ENCODE data around the gene PRKG2.
A peak's percentile ranks its signal among the peaks of the same experiment; 100 is the strongest.
"Not testable (repeated sequence)": the region's sequence is repeated elsewhere in the genome, so short reads cannot be mapped to it uniquely, and the experiment has no call there.

Gene PRKG2, protein sequence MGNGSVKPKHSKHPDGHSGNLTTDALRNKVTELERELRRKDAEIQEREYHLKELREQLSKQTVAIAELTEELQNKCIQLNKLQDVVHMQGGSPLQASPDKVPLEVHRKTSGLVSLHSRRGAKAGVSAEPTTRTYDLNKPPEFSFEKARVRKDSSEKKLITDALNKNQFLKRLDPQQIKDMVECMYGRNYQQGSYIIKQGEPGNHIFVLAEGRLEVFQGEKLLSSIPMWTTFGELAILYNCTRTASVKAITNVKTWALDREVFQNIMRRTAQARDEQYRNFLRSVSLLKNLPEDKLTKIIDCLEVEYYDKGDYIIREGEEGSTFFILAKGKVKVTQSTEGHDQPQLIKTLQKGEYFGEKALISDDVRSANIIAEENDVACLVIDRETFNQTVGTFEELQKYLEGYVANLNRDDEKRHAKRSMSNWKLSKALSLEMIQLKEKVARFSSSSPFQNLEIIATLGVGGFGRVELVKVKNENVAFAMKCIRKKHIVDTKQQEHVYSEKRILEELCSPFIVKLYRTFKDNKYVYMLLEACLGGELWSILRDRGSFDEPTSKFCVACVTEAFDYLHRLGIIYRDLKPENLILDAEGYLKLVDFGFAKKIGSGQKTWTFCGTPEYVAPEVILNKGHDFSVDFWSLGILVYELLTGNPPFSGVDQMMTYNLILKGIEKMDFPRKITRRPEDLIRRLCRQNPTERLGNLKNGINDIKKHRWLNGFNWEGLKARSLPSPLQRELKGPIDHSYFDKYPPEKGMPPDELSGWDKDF

DNA sequence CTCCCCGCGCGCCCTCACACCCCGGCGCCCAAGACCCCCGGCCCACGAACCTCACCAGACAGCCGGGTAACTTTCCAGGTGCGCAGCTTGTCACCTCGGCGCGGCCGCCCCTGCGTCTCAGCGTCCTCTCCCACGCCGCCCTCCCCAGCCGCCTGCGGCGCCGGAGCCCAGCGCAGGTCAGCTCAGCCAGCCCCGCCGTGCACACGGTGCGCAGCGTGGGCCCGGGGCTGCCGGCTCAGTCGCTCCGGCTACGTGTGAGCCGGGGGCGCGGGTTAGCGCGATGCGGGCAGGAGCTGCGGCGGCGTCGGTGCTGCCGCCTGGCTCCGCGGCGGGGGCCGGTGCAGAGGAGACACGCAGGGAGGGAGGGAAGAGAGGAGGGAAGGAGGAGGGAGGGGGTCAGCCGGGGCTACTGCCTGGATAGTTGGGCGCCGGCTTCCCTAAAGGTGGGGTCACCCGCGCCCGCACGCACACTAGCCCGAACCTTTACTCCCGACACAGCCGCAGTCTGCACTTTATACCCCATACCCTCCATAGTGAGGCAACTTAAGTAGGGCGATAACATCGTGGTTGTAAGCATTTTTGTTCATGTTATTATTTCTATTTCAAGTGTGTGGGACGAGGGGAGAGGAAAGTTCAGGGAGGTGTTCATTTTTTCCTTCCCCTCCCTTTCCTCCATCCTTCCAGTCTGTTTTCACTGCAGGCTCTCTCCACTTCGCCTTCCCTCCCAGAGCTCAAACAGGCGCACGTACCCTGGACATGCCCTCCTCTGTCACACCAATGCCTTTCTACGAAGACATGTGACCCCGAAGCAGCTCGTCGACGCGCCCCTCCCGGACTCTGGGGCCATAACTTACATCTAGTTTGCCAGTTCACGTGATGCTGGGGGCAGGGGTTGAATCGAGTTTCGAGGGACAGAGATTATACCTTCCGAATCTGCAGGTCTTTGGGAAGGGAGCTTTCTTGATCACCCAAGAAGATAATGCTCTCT, at the start of gene PRKG2:
PRKG2 (minus strand) TSS at position 342 of the 988 bp plus-strand sequence. CDS start 10,175 bp downstream, outside the sequence.
- DNase-seq (ENCODE audit: low spot score) = peak; percentile 54

DNA sequence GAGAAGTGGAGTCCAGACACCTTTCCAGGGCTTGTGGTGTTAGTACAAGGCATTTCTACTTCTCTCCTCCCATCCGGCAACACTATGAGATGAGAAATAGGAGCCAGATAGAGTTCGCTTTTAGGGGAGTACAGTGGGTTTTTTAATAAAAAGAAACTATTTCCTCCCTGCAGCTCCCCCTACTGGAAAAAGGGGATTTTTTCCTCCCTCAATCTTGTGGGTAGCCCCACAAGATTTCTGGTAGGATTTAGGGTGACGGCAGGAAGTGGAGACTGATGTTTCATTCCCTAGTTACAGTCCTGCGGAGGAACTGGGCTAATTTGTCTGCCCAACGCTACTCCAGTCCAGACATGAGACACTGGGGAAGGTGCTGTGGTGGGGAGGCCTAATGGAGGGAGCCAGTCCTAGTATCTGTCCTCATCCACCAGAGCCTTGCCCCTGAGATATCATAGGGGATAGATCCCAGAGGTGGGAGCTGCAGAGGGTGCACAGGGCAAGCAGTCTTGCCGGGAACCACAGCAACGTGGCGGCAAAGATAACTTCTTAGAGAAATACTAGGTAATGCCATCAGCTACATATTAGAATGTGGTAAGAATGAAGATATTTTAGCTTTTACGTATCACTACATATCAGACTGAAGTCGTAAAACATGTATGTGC, 45.5 kb upstream of the PRKG2 start:
- peak; percentile 12 for DNase-seq (ENCODE audit: low spot score)

DNA sequence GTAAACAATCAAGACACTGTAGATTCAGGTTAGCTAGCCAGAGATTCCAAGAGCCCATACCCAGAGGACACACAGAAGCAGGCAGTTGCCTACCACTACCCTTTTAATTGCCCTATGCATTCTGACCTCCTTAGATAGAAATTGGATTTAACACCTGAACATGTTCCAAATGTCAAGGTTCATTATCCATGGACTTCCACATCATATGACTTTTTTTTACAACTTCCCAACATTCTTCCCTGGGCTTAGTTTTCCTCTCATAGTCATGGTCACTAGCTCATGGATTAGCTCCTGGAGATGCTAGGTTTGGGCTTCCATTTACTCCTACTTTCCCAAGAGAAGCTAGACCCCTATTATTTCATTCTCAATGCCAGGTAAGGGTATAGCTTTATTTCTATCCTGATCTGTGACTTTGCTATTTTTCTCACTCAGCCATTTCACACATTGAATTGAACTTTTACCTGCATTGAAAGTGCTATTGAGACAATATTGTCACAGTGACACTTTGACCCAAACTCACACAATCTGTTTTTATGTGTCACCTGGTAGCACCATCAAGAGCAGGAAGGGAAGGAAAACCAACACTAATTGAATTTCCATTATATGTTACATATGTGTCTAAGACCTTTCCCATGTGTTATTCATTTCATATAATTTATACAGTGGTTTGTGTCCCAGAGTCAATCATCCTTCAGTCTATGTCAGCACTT, 44.0 kb upstream of the PRKG2 start:
- no peak for DNase-seq (ENCODE audit: low spot score)

DNA sequence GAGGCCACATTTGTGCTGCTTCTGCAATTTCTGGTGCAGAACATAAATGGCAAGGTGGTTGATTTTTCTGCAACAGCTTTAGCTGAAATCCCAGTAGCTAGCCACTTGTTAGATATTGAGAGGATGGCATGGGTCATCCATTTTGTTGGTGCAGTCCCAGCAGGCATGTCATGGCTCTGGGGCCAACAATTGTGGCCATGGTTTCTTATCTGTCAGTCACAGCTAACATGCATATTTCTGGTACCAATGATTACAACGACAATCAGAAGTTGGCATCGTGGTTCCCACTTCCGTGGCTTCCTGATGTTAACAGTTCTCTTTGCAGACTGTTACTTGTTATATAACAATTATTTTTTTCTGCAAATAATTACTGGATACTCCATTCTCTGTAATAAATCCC, 42.8 kb upstream of the PRKG2 start:
- no peak for DNase-seq (ENCODE audit: low spot score)

DNA sequence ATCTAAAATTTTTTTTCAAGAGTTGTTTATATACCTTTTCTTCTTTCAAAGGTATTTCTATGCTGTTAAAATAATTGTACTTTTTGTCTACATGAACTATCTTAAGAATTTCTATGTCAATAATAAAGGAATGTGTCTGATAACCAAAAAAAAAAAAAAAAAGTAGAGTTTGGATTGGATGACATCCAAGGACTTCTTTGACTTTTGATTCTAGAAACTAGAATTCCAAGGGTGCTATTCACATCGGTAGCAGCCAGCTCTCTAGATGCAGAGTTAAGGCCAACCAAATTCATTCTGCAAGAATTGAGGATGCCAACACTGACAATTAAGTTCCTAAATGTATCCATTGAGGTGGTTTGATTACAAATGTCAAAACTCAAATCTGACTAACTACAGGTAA, 42.0 kb upstream of the PRKG2 start:
- peak; percentile 27 for DNase-seq (ENCODE audit: low spot score)

DNA sequence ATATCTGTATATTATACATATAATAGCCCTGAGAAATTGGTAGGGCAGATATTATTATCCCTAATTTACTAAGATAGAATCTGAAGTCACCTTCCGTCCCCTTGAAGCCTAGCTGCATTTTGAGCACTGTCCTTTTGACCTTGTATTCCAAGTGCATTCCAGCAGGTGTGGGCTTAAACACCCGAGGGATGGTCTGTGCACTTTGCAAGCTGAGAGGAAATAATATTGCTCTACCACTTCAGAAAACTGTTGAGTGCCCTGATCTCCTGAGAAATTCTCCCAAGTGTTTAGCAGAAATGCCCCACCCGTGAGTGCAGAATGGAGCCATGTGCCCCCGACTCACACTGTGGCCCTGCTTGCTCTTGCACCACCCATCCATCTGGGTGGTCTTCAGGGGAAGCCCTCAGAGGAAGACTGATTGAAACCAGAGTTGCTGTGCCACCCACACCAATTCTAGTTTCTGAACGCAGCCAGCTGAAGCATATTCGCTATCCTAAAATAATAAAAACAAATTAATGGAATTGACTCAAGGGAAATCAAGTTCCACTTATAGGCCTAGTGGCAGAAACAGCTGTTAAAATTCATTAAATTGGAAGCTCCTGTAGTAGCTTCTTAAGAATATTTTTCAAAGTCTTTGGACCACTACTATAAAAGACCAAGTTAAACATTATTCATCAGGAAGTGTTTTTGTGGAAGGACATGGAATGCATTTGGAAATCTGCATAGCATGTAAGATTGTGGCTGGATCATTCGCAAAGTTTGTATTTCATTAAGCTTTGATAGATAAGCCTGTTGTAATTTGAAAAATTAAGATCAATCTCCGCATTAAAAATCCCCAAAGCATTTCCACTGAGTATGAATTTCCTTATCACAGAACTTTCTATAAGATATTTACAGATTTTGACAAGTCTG, 41.3 kb upstream of the PRKG2 start:
- DNase-seq (ENCODE audit: low spot score) = no peak

DNA sequence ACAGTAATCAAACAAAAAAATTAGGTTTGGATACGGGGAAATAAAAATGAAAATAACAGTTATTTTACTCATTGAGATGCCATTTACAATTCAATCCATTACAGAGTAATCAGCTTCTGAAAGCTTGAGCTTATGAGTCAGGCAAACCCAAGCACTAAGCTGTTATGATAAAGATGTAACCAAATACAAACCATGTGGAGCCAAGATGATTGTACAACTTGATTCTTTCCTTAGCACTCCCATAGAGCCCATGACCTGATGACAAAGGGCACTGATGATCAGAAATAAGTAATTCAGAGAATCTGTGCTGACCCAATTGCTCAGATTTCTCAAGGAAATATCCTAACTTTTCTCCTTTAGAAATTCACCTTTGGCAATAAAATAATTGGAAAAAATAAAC, 40.5 kb upstream of the PRKG2 start:
- peak; percentile 67 for DNase-seq (ENCODE audit: low spot score)

DNA sequence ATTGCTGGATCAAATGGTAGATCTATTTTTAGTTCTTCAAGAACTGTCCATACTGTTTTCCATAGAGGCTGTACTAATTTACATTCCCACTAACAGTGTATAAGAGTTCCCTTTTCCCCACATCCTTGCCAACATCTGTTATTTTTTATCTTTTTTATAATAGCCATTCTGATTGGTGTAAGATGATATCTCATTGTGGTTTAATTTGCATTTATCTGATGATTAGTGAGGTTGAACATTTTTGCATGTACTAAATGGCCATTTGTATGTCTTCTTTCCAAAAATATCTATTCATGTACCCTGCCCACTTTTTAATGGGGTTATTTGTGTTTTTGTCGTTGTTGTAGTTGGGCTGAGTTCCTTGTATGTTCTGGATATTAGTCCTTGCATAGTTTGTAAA, 35.4 kb upstream of the PRKG2 start:
- DNase-seq (ENCODE audit: low spot score) = no peak

DNA sequence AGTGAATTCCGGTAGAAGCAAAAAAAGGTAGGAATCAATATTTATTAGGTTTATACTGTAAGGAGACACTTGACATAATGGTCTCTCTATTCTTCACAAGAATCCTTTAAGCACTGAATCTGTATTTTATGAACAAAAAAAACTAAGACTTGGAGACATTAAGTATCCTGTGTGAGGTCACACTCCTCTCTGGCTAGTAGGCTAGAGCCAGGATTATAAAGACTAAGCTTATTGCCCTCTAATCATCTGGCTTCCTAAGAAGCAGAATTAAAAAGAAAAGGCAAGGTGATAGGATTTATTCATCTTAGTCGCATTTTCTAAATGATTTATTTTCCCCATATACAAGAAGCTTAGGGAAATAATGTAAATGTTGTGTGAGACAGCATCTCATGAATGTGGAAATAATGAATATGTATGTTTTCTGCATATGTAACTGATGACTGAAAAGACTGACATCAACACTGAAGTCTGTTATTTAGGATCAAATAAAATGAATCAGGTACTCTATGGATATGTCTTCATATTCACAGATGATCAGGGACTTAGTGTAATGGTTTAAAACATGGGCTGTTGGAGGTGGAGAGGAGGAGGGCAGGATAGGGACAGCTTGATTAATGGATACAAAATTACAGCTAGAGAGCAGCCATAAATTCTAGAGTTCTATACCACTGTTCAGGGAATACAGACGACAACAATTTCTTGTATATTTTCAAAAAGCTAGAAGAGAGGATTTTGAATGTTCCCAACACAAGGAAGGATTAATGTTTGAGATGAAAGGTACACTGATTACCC, 30.4 kb upstream of the PRKG2 start:
- DNase-seq (ENCODE audit: low spot score) = no peak

DNA sequence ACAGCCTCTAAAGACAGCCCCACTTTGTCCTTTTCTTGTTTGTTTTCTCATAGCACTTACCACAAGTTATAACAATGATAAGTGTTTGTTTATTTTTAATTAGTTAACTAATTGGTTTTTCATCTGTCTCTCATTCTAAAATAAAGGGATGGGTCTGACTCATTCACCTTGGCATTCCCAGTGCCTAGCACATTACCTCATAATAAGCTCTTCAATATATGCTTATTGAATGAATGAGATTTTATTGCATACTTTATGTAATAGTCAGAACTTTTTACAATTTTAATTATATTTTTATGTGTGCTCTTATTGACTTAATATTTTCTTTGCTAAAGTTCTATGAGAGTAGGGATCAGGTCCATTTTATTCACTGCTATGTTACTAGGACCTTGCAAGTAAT, 22.8 kb upstream of the PRKG2 start:
- DNase-seq (ENCODE audit: low spot score) = no peak

DNA sequence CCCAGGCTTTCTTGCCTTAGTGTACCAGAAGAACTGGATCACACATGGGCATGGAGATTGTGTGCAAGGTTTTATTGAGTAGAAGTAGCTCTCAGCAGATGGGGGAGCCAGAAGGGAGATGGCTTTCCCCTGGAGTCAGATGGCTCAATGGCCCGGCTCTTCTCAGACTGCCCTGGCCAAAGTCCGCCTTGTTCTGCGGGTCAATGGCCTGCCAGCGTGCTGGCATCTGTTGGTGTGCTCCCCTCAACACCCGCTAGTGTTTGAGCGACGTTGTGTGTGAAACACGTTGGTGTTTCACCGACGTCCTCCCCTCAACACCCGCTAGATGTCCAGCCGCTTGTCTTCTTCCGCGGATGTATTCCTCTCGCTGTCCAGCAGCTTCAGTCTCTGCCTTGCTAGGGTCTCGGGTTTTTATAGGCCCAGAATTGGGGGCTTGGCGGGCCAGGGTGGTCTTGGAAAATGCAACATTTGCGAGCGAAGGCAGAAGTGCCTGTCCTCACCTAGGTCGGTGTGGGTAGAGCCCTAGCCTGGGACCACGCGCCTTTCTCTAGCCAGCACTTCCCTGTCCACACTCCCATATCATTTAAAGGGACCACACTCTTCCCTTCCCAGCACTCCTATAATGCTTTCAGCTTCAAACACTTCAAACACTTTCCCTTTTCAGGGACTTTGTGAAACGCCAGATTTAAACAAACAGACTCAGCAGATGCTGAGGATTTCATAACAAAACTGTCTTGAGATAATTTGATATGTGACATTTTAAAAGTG, 21.1 kb upstream of the PRKG2 start:
- DNase-seq (ENCODE audit: low spot score) = no peak

DNA sequence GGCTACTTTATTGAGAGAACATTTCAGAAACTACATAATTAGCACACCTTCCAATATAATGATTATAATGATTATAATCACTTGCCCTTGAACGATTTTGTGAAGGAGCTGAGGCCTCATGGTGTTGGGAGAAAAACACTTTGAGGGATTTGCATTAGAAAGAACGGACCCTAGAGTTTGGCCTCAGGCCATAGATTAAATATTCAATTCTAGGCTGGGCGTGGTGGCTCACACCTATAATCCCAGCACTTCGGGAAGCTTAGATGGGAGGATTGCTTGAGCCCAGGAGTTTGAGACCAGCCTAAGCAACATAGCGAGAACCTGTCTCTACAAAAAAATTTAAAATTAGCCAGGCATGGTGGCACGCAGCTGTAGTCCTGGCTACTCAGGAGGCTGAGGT, 12.9 kb upstream of the PRKG2 start:
- no peak for DNase-seq (ENCODE audit: low spot score)

DNA sequence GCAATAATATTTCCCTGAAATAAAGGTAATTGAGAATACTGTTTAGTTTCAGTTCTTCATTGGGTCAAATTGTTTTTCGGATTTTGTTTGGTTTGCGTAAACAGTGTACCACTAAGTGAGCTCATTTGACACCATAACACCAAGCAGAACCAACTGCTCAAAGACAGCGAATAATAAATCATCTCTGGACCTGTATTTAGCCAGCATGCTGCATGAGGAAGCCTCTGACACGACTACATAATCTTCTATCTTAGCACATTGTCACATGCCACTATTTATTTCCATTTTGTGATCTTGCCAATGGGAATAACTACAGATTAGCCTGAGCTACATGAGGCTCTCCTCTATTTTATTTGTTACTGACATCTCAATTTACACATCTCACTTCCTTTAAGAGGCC, 12.1 kb upstream of the PRKG2 start:
- no peak for DNase-seq (ENCODE audit: low spot score)

DNA sequence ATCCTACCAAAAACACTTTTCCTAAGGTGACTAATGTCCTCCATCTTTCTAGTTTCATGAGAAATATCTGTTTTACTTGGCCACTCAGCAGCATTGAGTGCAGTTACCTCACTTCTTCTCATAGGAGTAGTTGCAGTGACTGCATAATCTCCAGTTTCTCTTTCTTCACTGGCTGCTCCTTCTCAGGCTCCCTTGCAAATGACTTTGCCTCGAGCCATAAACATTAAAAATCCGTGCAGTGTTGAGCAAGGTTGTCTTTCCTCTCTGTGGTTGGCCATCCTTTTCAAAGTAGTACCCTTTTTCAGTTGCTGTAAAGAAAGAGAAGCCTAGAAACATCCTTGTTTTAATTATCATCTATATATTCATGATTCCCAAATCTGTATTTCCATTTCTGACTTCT, 10.2 kb upstream of the PRKG2 start:
- DNase-seq (ENCODE audit: low spot score) = no peak

DNA sequence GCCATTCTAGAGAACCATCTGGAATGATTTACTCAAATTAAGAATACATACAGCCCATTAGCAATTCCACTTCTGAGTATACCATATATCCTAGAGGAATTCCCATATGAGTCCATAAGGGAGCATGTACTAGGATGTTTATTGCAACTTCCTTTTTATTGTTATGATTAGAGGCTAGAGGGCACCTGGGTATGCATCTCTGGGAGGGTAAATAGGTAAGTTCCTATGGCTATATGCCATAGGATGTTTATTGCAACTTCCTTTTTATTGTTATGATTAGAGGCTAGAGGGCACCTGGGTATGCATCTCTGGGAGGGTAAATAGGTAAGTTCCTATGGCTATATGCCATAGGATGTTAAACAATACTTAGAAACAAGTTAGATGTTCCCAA, 7.1 kb upstream of the PRKG2 start:
- DNase-seq (ENCODE audit: low spot score) = not testable (repeated sequence)

DNA sequence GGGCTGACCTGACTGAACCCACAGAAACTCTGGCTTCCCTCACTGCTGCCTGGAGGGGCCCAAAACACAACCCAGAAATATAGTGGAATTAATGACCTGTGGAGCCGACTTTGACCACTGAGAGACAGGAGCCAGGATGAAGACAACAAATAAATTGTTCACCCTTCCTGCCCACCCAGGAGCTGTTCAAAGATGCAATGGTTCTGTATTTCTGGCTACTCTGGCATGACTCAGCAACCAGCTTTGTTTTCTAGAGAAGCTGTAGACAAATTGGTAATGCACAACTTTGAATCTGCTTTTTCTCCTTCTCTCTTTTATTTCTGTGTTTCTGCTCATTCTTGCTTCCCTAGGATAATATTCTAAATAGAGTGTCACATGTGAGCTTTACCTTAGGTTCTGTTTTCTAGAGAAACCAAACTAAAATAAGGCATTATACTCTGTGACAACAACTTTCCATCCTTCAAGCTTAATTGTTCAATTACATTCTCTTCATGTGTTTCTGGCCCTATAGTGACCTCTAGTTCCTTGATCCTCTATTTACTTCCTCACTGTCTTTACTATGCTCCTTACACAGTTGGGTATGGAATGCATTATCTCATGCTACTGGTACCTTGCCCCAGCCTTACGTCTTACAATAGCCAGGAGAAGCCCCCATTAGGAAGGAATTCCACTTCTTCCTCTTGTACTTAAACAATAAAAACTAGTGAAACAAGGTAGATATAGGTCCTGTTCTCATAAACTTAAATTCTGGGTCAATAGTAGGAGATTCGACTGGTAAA, 6.5 kb upstream of the PRKG2 start:
- peak; percentile 36 for DNase-seq (ENCODE audit: low spot score)

DNA sequence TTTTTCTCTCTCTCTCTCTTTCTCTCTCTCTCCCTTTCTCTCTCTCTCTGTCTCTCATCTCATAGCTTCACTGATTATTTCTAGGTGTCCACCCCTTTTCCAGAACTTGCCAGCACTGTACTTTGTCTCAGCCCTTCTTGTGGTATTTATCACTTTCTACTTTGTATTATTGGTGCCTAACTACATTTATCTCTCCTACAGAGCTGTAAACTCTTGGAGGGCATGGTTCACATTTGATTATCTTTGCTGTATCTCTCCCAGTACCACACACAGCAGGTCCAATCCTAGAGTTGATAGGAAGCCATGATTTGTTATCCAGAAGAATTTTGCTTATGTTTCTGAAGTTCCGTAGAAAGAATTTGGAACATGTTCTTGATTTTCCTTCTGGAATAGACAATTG, 5.2 kb upstream of the PRKG2 start:
- no peak for DNase-seq (ENCODE audit: low spot score)

DNA sequence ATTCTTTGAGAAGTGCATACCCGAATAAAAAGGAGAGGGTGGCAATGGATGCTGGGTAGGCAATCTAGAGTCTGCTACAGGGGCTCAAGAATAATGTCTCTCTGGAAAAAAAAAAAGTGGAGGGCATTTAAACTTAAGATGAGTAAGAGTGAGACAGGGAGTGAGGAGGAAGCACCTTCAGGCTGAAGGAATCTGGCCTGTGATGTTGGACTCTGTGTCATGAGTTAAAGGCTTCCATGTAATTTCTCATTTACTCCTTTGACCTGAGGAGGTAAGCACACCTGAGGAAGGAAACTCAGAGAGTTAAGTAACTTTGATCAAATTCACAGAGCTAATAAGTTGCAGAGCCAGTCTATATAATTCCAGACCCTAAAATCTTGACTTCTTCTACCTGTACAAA, 3.2 kb upstream of the PRKG2 start:
- DNase-seq (ENCODE audit: low spot score) = no peak
